Tibial nerve (tissue), 3 donors: ENCODE data around the gene KIAA1586.
"Not testable (repeated sequence)": the region's sequence is repeated elsewhere in the genome, so short reads cannot be mapped to it uniquely, and the experiment has no call there.

Experiments used
- POLR2A ChIP-seq, 2 donors: fragments of 450-650 bp; IDR thresholded peaks; one replicate each; pipeline ENCODE4 v1.6.1; 2017; ENCODE audit warnings: antibody characterized with exemption in 2 of 2, mild to moderate bottlenecking in 2 of 2, moderate library complexity in 2 of 2
- TF ChIP-seq, protein P1 (sequence below), 5 experiments: fragments of 200-600 bp in 3 of 5; fragments of 450-650 bp in 2 of 5; sonication (generic) in 3 of 5; IDR thresholded peaks; one replicate each; pipeline ENCODE4 v1.5.1; 2016 to 2019; ENCODE audit warnings: antibody characterized with exemption in 5 of 5, mild to moderate bottlenecking in 3 of 5, moderate library complexity in 2 of 5

DNA sequence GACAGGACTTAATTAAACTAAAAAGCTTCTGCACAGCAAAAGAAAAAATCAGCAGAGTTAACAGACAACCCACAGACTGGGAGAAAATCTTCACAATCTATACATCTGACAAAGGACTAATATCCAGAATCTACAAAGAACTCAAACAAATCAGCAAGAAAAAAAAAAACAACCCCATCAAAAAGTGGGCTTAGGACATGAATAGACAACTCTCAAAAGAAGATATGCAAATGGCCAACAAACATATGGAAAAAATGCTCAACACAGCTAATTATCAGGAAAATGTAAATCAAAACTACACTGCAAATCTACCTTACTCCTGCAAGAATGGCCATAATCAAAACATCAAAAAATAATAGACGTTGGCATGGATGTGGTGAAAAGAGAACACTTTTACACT lies 2.4 kb upstream of the KIAA1586 start:
- TF ChIP-seq, protein P1, sequence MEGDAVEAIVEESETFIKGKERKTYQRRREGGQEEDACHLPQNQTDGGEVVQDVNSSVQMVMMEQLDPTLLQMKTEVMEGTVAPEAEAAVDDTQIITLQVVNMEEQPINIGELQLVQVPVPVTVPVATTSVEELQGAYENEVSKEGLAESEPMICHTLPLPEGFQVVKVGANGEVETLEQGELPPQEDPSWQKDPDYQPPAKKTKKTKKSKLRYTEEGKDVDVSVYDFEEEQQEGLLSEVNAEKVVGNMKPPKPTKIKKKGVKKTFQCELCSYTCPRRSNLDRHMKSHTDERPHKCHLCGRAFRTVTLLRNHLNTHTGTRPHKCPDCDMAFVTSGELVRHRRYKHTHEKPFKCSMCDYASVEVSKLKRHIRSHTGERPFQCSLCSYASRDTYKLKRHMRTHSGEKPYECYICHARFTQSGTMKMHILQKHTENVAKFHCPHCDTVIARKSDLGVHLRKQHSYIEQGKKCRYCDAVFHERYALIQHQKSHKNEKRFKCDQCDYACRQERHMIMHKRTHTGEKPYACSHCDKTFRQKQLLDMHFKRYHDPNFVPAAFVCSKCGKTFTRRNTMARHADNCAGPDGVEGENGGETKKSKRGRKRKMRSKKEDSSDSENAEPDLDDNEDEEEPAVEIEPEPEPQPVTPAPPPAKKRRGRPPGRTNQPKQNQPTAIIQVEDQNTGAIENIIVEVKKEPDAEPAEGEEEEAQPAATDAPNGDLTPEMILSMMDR (IDR thresholded peaks at IDR 0.05): not testable (repeated sequence)
- TF ChIP-seq POLR2A (IDR thresholded peaks at IDR 0.05): not testable (repeated sequence)
